Stimulated activated CD4-positive, alpha-beta T cell treated with anti-CD3 and anti-CD28 coated beads, Interleukin-1b, Interleukin-23, amount 100 ng/mL, for 1 hour (primary cell): ENCODE measurements around the gene PLSCR5.

ENCODE experiments used
- DNase-seq, 2 donors: peaks; one replicate each; pipeline ENCODE4 v3.0.0-alpha.2; 2020; ENCODE audit warnings: low read depth in 2 of 2

PLSCR5 gene, protein sequence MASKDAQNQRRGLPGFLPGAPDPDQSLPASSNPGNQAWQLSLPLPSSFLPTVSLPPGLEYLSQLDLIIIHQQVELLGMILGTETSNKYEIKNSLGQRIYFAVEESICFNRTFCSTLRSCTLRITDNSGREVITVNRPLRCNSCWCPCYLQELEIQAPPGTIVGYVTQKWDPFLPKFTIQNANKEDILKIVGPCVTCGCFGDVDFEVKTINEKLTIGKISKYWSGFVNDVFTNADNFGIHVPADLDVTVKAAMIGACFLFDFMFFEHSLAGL

GRCh38 chr3:146605106-146605505 lies at the start of gene PLSCR5:
TSS of gene PLSCR5 (minus strand) at chr3:146605346. CDS start at chr3:146605212, 134 bp downstream.
- DNase-seq, result no peak

GRCh38 chr3:146653978-146654377 lies 48.8 kb upstream of the PLSCR5 start:
- no peak for DNase-seq

- DNase-seq, result no peak
Measured at GRCh38 chr3:146650691-146651442, 45.7 kb upstream of the PLSCR5 start.

DNA sequence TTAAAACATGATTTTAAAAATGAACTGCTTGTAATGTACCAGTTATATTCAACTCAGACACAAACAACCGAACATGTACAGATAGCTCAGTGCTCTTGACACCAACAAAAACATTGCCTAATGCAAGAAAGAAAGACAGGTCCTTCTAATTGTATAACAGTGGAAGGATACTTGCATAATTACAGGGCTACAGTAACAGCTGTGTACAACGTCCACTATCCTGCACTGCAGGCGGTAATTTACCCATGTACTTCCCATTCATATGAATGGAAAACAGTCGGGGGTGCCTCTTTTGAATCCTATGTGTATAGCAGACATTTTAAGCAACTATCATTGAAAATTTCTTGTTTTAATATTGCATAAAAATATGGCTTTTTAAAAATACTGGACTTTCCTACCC lies 41.1 kb upstream of the PLSCR5 start:
- no peak for DNase-seq

DNA sequence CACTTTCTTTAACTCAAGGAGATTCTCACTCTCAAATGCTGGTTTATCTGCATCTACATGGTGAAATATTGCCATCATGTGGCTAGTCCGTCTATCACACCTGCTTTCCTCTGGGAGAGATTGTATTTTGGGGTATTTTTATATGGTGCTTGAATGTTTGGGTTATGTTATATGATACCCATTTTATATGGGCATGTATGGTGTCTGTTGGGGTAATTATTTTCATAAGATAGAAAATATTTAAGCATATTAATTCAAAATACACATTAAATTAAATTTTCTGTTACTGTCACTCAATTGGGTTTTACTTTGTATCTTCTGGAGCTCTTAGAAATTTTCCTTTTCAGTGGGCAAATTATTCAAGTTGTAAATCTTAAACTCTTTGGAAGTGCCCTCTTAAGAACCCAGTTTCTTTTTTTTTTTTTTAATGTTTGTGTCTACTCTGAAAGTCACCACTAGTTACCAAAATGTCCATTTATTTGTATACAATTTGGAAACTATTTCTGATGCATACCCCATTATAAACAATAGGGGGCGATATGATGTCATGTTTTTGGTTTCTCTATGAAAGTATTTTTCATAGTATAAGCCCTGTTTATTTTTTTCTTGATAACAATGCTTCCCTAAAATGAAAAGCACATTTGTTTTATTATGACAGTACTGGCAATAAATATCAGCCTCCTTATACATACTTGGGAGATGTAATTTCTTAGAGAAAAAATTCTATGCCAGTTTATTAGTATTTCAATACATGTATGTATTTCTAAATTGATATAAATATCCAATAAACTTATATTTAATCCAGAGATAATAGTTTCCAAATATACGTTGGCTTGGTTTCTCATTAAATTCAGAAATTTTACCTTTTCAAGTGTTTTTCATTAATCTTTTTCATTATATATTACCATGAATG lies 36.1 kb upstream of the PLSCR5 start:
- no peak for DNase-seq

DNA sequence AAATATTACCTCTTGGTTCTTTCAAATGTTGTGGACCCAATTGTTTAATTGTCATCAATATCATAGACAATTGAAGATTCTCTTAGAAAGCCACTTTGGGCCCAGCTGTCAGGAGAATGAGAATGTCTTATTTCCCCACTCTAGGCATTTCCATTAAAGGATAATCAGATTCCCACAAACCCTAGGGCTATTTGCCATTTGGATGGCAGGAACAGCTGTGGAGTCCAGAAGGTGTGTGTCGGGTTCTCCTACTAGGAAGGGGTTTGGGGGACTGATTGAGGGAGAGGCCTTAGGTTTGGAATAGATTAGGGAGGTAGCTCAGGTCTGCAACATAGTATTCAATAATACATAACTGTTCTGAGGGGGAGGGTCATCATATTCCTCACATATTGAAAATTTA lies 35.2 kb upstream of the PLSCR5 start:
- no peak for DNase-seq

DNA sequence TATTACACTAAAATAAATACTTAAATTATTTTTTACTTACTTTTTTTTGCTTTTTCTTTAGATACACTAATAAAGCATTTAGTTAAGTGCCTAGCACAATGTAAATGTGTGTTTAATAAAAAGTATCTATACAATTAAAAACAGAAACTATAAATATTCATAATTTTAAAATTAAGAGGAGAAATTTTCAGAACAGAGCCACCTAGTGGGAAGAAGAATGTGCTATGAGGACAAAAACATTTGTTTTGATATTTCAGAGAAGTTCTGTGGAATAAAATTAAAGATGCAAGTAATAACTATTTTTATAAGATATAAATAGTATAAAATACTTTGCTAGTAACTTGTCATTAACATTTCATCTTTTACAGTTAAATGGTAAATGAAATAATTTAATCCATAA lies 33.6 kb upstream of the PLSCR5 start:
- no peak for DNase-seq

GRCh38 chr3:146637871-146638270 lies 32.7 kb upstream of the PLSCR5 start:
- DNase-seq, result no peak

DNA sequence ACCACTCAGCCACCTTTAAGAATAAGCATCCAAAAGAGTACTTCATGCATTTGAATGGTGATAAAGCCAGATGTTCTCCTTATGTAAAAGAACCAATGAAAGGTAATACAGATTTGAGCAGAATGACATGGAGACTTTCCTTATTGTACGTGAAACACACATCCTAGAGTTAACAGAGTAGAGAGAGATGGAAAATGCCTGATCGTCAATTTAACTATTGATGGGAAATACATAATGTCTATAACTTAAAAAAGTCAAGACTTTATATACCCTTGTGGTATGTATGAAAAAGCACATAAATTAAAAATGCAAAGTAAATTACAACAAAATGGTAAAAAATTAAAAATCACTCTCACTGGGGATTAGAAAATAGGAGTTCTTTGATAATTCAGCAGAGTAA lies 31.7 kb upstream of the PLSCR5 start:
- DNase-seq, result no peak

- DNase-seq, result no peak
Measured at GRCh38 chr3:146634346-146634745, 29.2 kb upstream of the PLSCR5 start.

DNA sequence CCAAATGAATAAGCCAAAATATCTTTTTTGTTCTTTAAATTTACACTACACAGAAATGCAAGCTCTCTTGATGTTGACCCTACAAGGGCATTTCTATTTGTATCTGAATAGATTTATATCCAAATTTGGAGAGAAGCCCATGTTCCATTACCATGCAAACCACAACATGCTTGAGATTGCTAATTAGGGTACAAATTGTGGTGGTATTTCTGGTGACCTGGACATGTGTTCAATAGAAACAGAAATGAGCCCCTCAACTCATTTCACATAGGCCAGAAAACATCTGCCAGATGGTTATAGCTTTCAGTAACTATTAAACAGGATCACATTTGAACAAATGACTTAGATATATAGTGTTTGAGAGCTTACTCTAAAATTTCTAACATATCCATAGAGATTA lies 23.5 kb upstream of the PLSCR5 start:
- no peak for DNase-seq

DNA sequence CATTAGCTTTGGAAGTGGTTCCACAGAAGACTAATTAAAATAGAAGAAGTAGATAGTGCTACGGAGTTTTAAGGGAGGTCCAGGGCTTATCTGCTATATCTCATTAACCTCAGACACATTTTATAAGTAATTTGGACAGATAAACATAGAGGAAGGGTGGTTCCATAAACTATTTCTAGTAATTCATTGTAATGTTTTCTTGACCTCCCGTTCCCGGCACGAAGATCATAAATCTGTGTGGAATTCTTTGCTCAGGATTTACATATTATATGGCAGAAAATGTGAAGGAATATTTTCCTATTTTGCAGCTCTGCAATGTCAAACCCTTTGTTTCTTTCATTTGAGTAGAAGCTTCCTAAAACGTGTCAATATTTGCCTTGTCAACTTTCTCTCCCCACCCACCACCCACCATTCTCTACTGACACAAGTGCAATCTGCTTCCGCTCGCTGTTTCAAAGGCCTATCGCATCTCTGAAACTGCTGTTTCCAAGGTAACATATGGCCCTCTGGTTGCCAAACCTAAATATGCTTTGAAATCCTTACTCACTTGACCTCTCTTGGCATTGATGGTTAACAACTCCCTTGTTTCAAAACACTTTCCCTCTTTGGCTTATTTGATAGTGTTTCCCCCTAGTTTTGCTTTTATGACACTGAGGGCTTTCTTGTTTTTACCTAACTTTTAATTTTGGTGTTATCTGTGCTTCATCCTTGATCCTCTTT lies 21.4 kb upstream of the PLSCR5 start:
- no peak for DNase-seq

- DNase-seq, result no peak
Measured at GRCh38 chr3:146625186-146625775, 20.1 kb upstream of the PLSCR5 start.

GRCh38 chr3:146621723-146622122 lies 16.6 kb upstream of the PLSCR5 start:
- no peak for DNase-seq

GRCh38 chr3:146612015-146612414 lies 6.9 kb upstream of the PLSCR5 start:
- DNase-seq, result no peak

GRCh38 chr3:146611096-146611495 lies 6.0 kb upstream of the PLSCR5 start:
- DNase-seq, result no peak

GRCh38 chr3:146598535-146598934 lies 6.6 kb downstream of the PLSCR5 start:
- DNase-seq, result no peak

GRCh38 chr3:146594843-146595482 lies 10.2 kb downstream of the PLSCR5 start:
- no peak for DNase-seq

DNA sequence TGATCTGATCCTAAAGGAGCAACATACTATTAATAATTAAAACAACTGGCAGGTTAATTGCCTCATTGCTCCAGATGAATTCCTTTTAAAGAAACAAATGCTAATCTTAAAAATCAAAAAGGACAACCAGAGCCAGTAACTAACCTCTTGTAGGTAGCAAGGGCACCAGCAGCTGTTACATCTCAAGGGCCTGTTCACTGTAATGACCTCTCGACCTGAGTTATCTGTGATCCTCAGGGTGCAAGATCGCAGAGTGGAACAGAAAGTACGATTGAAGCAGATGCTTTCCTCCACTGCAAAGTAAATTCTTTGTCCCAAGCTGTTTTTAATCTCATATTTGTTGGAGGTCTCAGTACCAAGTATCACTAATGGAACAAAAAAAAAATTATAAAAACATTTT lies 11.4 kb downstream of the PLSCR5 start:
- no peak for DNase-seq

GRCh38 chr3:146590521-146590920 lies 14.6 kb downstream of the PLSCR5 start:
- DNase-seq, result no peak
